Ectodermal cell (in vitro differentiated cells): ENCODE data around the gene SERINC1.

Experiments
- H3K27ac ChIP-seq: 2 replicates; pipeline ENCODE4 v1.7.0; 2013; ENCODE audit warnings: mild to moderate bottlenecking, low read depth, low read length; ENCODE audit not compliant: insufficient read depth, poor library complexity, severe bottlenecking
- H3K27me3 ChIP-seq: 2 replicates; pipeline ENCODE4 v1.7.0; 2013; ENCODE audit warnings: mild to moderate bottlenecking, low read length; ENCODE audit not compliant: insufficient read depth, control insufficient read depth, poor library complexity, severe bottlenecking
- H3K36me3 ChIP-seq: one replicate; pipeline ENCODE4 v1.7.0; 2013; ENCODE audit warnings: low read length; ENCODE audit not compliant: control insufficient read depth, insufficient read depth
- H3K4me1 ChIP-seq: one replicate; pipeline ENCODE4 v1.7.0; 2013; ENCODE audit warnings: low read length; ENCODE audit not compliant: control insufficient read depth, insufficient read depth
- H3K4me3 ChIP-seq: 2 replicates; pipeline ENCODE4 v1.7.0; 2013; ENCODE audit warnings: low read depth, low read length, control low read depth; ENCODE audit not compliant: insufficient read depth
- H3K9me3 ChIP-seq: 2 replicates; pipeline ENCODE4 v1.7.0; 2013; ENCODE audit warnings: mild to moderate bottlenecking, low read length, moderate library complexity; ENCODE audit not compliant: control insufficient read depth
- WGBS, 2 experiments: methylation state at CpG; one replicate each; pipeline ENCODE4 v1.1.7; 2013; ENCODE audit warnings: missing lambda C conversion rate in 2 of 2; 5-methylcytosine and 5-hydroxymethylcytosine counted together

Gene SERINC1

GRCh38 chr6:122399348-122400120 is 72.1 kb downstream of the SERINC1 start, which contains the start of gene HSF2:
HSF2 (plus strand) TSS chr6:122399652; CDS start chr6:122399738, 86 bp downstream.
- Histone ChIP-seq H3K4me3 (peak within 1 kb of the TSS; percentile 98), H3K27me3 (peaks cover 36% of the 10 kb centered on the region), H3K4me1 (peaks cover 14% of the 10 kb centered on the region), H3K27ac (peak within 1 kb of the TSS; percentile 83), H3K36me3 (no peaks in the 10 kb centered on the region), H3K9me3 (no peaks in the 10 kb centered on the region)
- WGBS, 2 experiments, result 0% methylated on average over 82 of the region's 82 CpGs

- Histone ChIP-seq H3K4me1 (peaks cover 14% of the 10 kb centered on the region), H3K36me3 (no peaks in the 10 kb centered on the region), H3K27ac (no peak overlapping the region), H3K4me3 (no peak overlapping the region), H3K27me3 (peaks cover 42% of the 10 kb centered on the region), H3K9me3 (no peaks in the 10 kb centered on the region)
- 0 to 5% methylated on average over 2 of the region's 2 CpGs for WGBS, 2 experiments
Measured at GRCh38 chr6:122399055-122399347, 72.6 kb downstream of the SERINC1 start.

GRCh38 chr6:122394016-122394415 is 77.6 kb downstream of the SERINC1 start:
- H3K9me3 ChIP-seq, result no peaks in the 10 kb centered on the region
- H3K4me3 ChIP-seq, result no peak overlapping the region
- WGBS, 2 experiments, result 84 to 85% methylated on average over 5 of the region's 5 CpGs
- H3K36me3 ChIP-seq, result no peaks in the 10 kb centered on the region
- no peaks in the 10 kb centered on the region for H3K4me1 ChIP-seq
- H3K27me3 ChIP-seq, result peaks cover 79% of the 10 kb centered on the region
- H3K27ac ChIP-seq, result no peak overlapping the region

- WGBS, 2 experiments, result 16 to 19% methylated on average over 8 of the region's 8 CpGs
- Histone ChIP-seq H3K4me3 (no peak overlapping the region), H3K36me3 (no peaks in the 10 kb centered on the region), H3K9me3 (no peaks in the 10 kb centered on the region), H3K4me1 (no peaks in the 10 kb centered on the region), H3K27me3 (peaks cover 85% of the 10 kb centered on the region), H3K27ac (no peak overlapping the region)
Measured at GRCh38 chr6:122393351-122393896, 78.2 kb downstream of the SERINC1 start.
